ENCODE data around the gene LAMA1. TPM values are rescaled to one million over a fixed set of nuclear protein-coding genes. Genes with fewer than 3 reads are reported as not detected.

The LAMA1 gene
- polyA plus RNA-seq, 1 experiment, result 26.0 TPM

DNA sequence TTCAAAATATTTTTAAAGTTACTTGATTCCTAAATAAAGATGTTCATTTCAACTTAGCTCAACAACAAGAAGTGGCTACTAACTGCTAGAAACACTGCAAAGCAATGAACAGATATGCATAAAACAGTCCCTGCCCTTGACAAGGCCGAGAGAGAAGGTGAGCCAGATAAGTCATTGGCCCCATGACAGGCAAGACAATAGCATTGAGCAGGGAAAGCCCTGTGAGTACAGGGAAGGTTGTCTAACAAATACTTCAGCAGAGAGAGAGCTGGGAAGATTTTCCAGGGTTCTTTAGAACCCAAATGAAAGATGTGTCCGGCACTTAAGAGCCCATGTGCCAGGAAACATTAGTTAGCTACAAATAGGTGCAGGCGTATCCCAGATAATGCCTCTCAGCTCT lies 4.7 kb downstream of the LAMA1 start:
- H3K9me3 ChIP-seq (ENCODE audit: control insufficient read depth, insufficient read depth, low read length), result no peaks in the 10 kb centered on the region; the same call in 1 of the 2 replicates
- DNase-seq (ENCODE audit: low read depth, low spot score), result no peak
- POLR2A ChIA-PET, result no interaction called here
- CTCF ChIA-PET, result no interaction called here
- no peak overlapping the region for H3K4me3 ChIP-seq (ENCODE audit: low read depth, low read length)
- no peak overlapping the region for H3K27ac ChIP-seq (ENCODE audit: low read depth, low read length)
- H3K27me3 ChIP-seq (ENCODE audit: control insufficient read depth, insufficient read depth, low read length), result peaks cover 10% of the 10 kb centered on the region
- TF ChIP-seq, protein P1, sequence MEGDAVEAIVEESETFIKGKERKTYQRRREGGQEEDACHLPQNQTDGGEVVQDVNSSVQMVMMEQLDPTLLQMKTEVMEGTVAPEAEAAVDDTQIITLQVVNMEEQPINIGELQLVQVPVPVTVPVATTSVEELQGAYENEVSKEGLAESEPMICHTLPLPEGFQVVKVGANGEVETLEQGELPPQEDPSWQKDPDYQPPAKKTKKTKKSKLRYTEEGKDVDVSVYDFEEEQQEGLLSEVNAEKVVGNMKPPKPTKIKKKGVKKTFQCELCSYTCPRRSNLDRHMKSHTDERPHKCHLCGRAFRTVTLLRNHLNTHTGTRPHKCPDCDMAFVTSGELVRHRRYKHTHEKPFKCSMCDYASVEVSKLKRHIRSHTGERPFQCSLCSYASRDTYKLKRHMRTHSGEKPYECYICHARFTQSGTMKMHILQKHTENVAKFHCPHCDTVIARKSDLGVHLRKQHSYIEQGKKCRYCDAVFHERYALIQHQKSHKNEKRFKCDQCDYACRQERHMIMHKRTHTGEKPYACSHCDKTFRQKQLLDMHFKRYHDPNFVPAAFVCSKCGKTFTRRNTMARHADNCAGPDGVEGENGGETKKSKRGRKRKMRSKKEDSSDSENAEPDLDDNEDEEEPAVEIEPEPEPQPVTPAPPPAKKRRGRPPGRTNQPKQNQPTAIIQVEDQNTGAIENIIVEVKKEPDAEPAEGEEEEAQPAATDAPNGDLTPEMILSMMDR (IDR thresholded peaks at IDR 0.05; ENCODE audit: low read depth, low read length), result no peak

DNA sequence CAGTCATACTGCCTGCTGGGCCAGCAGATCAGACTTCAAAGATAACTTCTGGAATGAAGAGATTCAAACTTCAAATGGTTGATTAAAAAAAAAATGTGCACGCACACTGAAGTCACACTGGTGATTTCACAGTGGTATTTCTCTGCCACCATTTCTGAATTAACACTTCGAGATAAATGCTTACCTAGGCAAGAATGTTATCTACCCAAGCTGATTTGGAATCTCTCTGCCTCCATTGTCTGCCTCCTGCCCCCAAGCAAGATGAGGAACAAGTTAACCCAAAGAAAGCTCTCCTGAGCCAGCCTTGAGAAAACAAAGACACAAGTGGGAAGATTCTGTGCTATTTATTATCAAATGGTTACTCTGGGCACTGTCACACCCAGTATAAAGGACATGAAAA lies 6.5 kb downstream of the LAMA1 start:
- TF ChIP-seq, protein P1 (IDR thresholded peaks at IDR 0.05; ENCODE audit: low read depth, low read length), result no peak
- CTCF ChIA-PET, result interaction anchor here (1.1 kb wide), 1 partner anchor 73 kb away, joined by 4 read pairs; no protein-coding TSS in a partner anchor

DNA sequence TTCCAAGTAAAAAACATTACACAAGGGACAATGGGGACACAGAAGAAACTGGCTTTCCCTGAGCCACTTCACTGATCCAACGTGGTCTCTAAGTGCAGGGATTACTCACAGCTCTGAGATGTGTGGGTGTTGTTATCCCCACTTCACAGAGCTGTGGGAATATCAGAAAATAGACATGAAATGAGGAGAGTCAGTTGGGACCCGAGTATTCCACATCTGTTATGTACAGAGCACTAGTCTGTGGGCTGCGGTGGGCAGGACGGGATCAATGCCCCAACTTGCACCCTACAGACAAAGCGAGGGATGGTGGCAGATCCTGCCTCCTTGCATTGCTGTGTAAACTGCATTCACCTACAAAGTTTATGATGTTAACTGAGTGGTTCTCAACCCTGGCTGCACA lies 11.7 kb downstream of the LAMA1 start:
- ChIA-PET CTCF (interaction anchor here (0.8 kb wide), 1 partner anchor 67 kb away, joined by 3 read pairs; no protein-coding TSS in a partner anchor), POLR2A (no interaction called here)
- H3K27me3 ChIP-seq (ENCODE audit: control insufficient read depth, insufficient read depth, low read length), result no peaks in the 10 kb centered on the region
- no peaks in the 10 kb centered on the region for H3K9me3 ChIP-seq (ENCODE audit: control insufficient read depth, insufficient read depth, low read length)
- no peak for DNase-seq (ENCODE audit: low read depth, low spot score)
- H3K4me3 ChIP-seq (ENCODE audit: low read depth, low read length), result no peak overlapping the region
- no peak overlapping the region for H3K27ac ChIP-seq (ENCODE audit: low read depth, low read length)
- TF ChIP-seq, protein P1 (IDR thresholded peaks at IDR 0.05; ENCODE audit: low read depth, low read length), result no peak

More for the DNA sequence above, 6.5 kb downstream of the LAMA1 start:
- no peaks in the 10 kb centered on the region; the same call in 1 of the 2 replicates for H3K9me3 ChIP-seq (ENCODE audit: control insufficient read depth, insufficient read depth, low read length)
- H3K27me3 ChIP-seq (ENCODE audit: control insufficient read depth, insufficient read depth, low read length), result peaks cover under 1% of the 10 kb centered on the region
- no peak overlapping the region for H3K27ac ChIP-seq (ENCODE audit: low read depth, low read length)
- POLR2A ChIA-PET, result no interaction called here
- no peak for DNase-seq (ENCODE audit: low read depth, low spot score)
- no peak overlapping the region for H3K4me3 ChIP-seq (ENCODE audit: low read depth, low read length)

DNA sequence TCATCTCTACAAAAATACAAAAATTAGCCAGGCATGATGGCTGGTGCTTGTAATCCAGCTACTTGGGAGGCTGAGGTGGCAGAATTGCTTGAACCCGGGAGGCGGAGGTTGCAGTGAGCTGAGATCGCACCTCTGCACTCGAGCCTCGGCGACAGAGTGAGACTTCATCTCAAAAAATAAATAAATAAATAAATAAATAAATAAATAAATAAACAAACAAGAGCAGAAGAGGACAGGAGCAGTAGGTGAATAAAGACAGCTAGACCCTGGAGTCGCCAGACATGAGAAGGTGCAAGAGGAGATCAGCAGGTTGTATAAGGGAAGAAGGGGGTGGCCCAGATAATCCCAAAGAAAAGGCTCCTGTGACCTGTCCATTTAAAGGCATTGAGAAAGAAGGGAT lies 12.3 kb downstream of the LAMA1 start:
- Histone ChIP-seq H3K4me3 (ENCODE audit: low read depth, low read length) (no peak overlapping the region), H3K9me3 (ENCODE audit: control insufficient read depth, insufficient read depth, low read length) (no peaks in the 10 kb centered on the region), H3K27ac (ENCODE audit: low read depth, low read length) (no peak overlapping the region), H3K27me3 (ENCODE audit: control insufficient read depth, insufficient read depth, low read length) (no peaks in the 10 kb centered on the region)
- POLR2A ChIA-PET, result no interaction called here
- TF ChIP-seq, protein P1 (IDR thresholded peaks at IDR 0.05; ENCODE audit: low read depth, low read length), result no peak
- DNase-seq (ENCODE audit: low read depth, low spot score), result no peak
- CTCF ChIA-PET, result interaction anchor here (0.8 kb wide), 1 partner anchor 66 kb away, joined by 3 read pairs; no protein-coding TSS in a partner anchor

DNA sequence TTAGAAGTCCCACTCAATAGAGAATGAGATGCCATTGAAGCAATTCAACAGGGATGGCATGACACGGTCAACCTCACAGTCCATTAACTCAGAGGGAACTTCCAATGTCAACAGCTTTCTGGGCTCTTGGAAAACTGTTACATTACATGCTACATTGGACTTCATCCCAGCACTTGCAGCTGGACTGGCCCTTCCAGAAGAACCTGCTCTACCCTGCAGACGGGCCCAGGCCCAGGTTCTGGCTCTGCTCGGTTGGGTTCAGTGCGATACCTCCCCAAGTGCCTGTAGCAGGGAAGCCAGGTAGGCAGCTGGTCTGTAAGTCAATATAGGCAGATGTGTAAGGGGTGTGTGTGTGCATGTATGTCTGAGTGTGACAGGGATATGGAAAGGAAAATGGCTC lies 12.9 kb downstream of the LAMA1 start:
- POLR2A ChIA-PET, result no interaction called here
- no peaks in the 10 kb centered on the region for H3K9me3 ChIP-seq (ENCODE audit: control insufficient read depth, insufficient read depth, low read length)
- TF ChIP-seq, protein P1 (IDR thresholded peaks at IDR 0.05; ENCODE audit: low read depth, low read length), result no peak
- no peak overlapping the region for H3K27ac ChIP-seq (ENCODE audit: low read depth, low read length)
- H3K27me3 ChIP-seq (ENCODE audit: control insufficient read depth, insufficient read depth, low read length), result no peaks in the 10 kb centered on the region
- H3K4me3 ChIP-seq (ENCODE audit: low read depth, low read length), result no peak overlapping the region
- no peak for DNase-seq (ENCODE audit: low read depth, low spot score)
- CTCF ChIA-PET, result no interaction called here
